Activated CD4-positive, alpha-beta T cell treated with anti-CD3 and anti-CD28 coated beads, Interleukin-2, Interleukin-4, amounts not matched to agents 100 ng/mL and 50 ng/mL, durations not matched to agents 16 hours and 8 hours (primary cell): ENCODE results near the gene BNC2.

Experiments used
- DNase-seq: peaks from one replicate; pipeline ENCODE4 v3.0.0-alpha.2; 2020; ENCODE audit warnings: low spot score

BNC2 gene

GRCh38 chr9:16675131-16675530 is 195.3 kb downstream of the BNC2 start:
- DNase-seq: no peak

GRCh38 chr9:16673171-16673570 is 197.3 kb downstream of the BNC2 start:
- no peak for DNase-seq

- no peak for DNase-seq
Measured at GRCh38 chr9:16672501-16672900, 198.0 kb downstream of the BNC2 start.

- DNase-seq: no peak
Measured at GRCh38 chr9:16671591-16672137, 198.8 kb downstream of the BNC2 start.

GRCh38 chr9:16670791-16671190 is 199.7 kb downstream of the BNC2 start:
- DNase-seq: no peak

- no peak for DNase-seq
Measured at GRCh38 chr9:16668734-16669295, 201.7 kb downstream of the BNC2 start.

- no peak for DNase-seq
Measured at GRCh38 chr9:16664211-16664610, 206.3 kb downstream of the BNC2 start.

GRCh38 chr9:16661816-16662215 is 208.7 kb downstream of the BNC2 start:
- no peak for DNase-seq

GRCh38 chr9:16659096-16659495 is 211.4 kb downstream of the BNC2 start:
- DNase-seq: no peak

- DNase-seq: no peak
Measured at GRCh38 chr9:16656432-16657169, 213.9 kb downstream of the BNC2 start.

- DNase-seq: no peak
Measured at GRCh38 chr9:16654596-16655126, 215.8 kb downstream of the BNC2 start.

- no peak for DNase-seq
Measured at GRCh38 chr9:16653491-16654399, 216.7 kb downstream of the BNC2 start.

- DNase-seq: no peak
Measured at GRCh38 chr9:16652582-16652981, 217.9 kb downstream of the BNC2 start.

GRCh38 chr9:16651446-16651964 is 219.0 kb downstream of the BNC2 start:
- DNase-seq: no peak

- no peak for DNase-seq
Measured at GRCh38 chr9:16645970-16646369, 224.5 kb downstream of the BNC2 start.

GRCh38 chr9:16642421-16643109 is 227.9 kb downstream of the BNC2 start:
- DNase-seq: no peak

GRCh38 chr9:16640649-16641048 is 229.8 kb downstream of the BNC2 start:
- no peak for DNase-seq

GRCh38 chr9:16639644-16640043 is 230.8 kb downstream of the BNC2 start:
- DNase-seq: no peak

GRCh38 chr9:16637911-16638310 is 232.6 kb downstream of the BNC2 start:
- no peak for DNase-seq

- no peak for DNase-seq
Measured at GRCh38 chr9:16637218-16637617, 233.3 kb downstream of the BNC2 start.

- DNase-seq: no peak
Measured at GRCh38 chr9:16633794-16634193, 236.7 kb downstream of the BNC2 start.

GRCh38 chr9:16628413-16628812 is 242.1 kb downstream of the BNC2 start:
- DNase-seq: no peak
